GM23338 (cell line): ENCODE measurements around the gene USP16. TPM values are rescaled to one million over a fixed set of nuclear protein-coding genes. Genes with fewer than 3 reads are reported as not detected.

Source experiments
- ATAC-seq: fragments of 200-7000 bp; cut with Tn5 transposase; 3 replicates; pipeline ENCODE4 v1.9.1; 2020
- DNase-seq: peaks from one replicate; pipeline ENCODE4 v3.0.0-alpha.2; 2015; ENCODE audit warnings: low spot score
- H2AFZ ChIP-seq: fragments of 200-600 bp; sonication (generic); 2 replicates; pipeline ENCODE4 v1.8.0; 2016; ENCODE audit warnings: antibody characterized with exemption, mild to moderate bottlenecking, moderate library complexity
- H3F3A ChIP-seq: fragments of 200-600 bp; sonication (generic); replicated peaks from 2 replicates; pipeline ENCODE4 v1.8.0; 2017; ENCODE audit warnings: antibody characterized with exemption, mixed run types, low read depth
- H3K27ac ChIP-seq: fragments of 200-600 bp; sonication (generic); 2 replicates; pipeline ENCODE4 v1.6.1; 2016; ENCODE audit warnings: low read depth
- H3K27me3 ChIP-seq: fragments of 200-600 bp; sonication (generic); 2 replicates; pipeline ENCODE4 v1.8.0; 2016; ENCODE audit warnings: mild to moderate bottlenecking, mixed run types, moderate library complexity; ENCODE audit not compliant: insufficient read depth
- H3K36me3 ChIP-seq: fragments of 200-600 bp; sonication (generic); 2 replicates; pipeline ENCODE4 v1.8.0; 2016; ENCODE audit warnings: mild to moderate bottlenecking; ENCODE audit not compliant: insufficient read depth
- H3K4me1 ChIP-seq: fragments of 200-600 bp; sonication (generic); 2 replicates; pipeline ENCODE4 v1.8.0; 2016; ENCODE audit warnings: mild to moderate bottlenecking, moderate library complexity; ENCODE audit not compliant: insufficient read depth
- H3K4me2 ChIP-seq: fragments of 200-600 bp; sonication (generic); 2 replicates; pipeline ENCODE4 v1.7.1; 2017; ENCODE audit warnings: mixed run types
- H3K4me3 ChIP-seq: fragments of 200-600 bp; sonication (generic); 2 replicates; pipeline ENCODE4 v1.6.1; 2016; ENCODE audit warnings: mixed run types
- H3K79me2 ChIP-seq: fragments of 200-600 bp; sonication (generic); replicated peaks from 2 replicates; pipeline ENCODE4 v1.8.0; 2017; ENCODE audit warnings: mild to moderate bottlenecking; ENCODE audit not compliant: insufficient read depth
- H3K9me2 ChIP-seq: fragments of 200-600 bp; sonication (generic); 2 replicates; pipeline ENCODE4 v1.8.0; 2017; ENCODE audit not compliant: insufficient read depth
- H4K20me1 ChIP-seq: fragments of 200-600 bp; sonication (generic); replicated peaks from 2 replicates; pipeline ENCODE4 v1.8.0; 2017; ENCODE audit warnings: mild to moderate bottlenecking; ENCODE audit not compliant: insufficient read depth
- H3K27ac Mint-ChIP-seq: 2 replicates; pipeline ENCODE4 v1.8.0; 2020; ENCODE audit warnings: inconsistent platforms, mild to moderate bottlenecking, moderate library complexity, mixed read lengths
- H3K27me3 Mint-ChIP-seq: 3 replicates; pipeline ENCODE4 v1.8.0; 2022; ENCODE audit warnings: low read depth, mild to moderate bottlenecking, moderate library complexity, mixed read lengths, inconsistent platforms; ENCODE audit not compliant: insufficient read depth, poor library complexity
- H3K36me3 Mint-ChIP-seq: 3 replicates; pipeline ENCODE4 v1.8.0; 2021; ENCODE audit warnings: low read depth, mild to moderate bottlenecking, inconsistent platforms, moderate library complexity, mixed read lengths
- H3K4me1 Mint-ChIP-seq: 3 replicates; pipeline ENCODE4 v1.8.0; 2020; ENCODE audit warnings: mild to moderate bottlenecking, inconsistent platforms, mixed read lengths
- H3K4me3 Mint-ChIP-seq: 3 replicates; pipeline ENCODE4 v1.8.0; 2021; ENCODE audit warnings: moderate library complexity, mild to moderate bottlenecking, inconsistent platforms, mixed read lengths
- H3K9me3 Mint-ChIP-seq: 3 replicates; pipeline ENCODE4 v1.8.0; 2020; ENCODE audit warnings: moderate library complexity, mild to moderate bottlenecking, inconsistent platforms, mixed read lengths
- CREB1 ChIP-seq: fragments of 250-450 bp; sonication (Bioruptor Pico); IDR thresholded peaks from 2 replicates; pipeline ENCODE4 v1.5.0; 2020; ENCODE audit warnings: low read depth, mild to moderate bottlenecking, moderate library complexity
- EZH2 ChIP-seq: fragments of 200-600 bp; sonication (generic); IDR thresholded peaks from one replicate; pipeline ENCODE4 v1.8.0; 2017; ENCODE audit warnings: antibody characterized with exemption, mild to moderate bottlenecking, low read depth; ENCODE audit not compliant: unreplicated experiment
- EZH2phosphoT487 ChIP-seq: fragments of 200-600 bp; sonication (generic); IDR thresholded peaks from one replicate; pipeline ENCODE4 v1.8.1; 2018; ENCODE audit warnings: antibody characterized with exemption; ENCODE audit not compliant: unreplicated experiment
- JUNB ChIP-seq: IDR thresholded peaks from one replicate; pipeline ENCODE4 v1.6.1; 2016; ENCODE audit warnings: antibody characterized with exemption; ENCODE audit not compliant: unreplicated experiment
- NANOG ChIP-seq: IDR thresholded peaks from 2 replicates; pipeline ENCODE4 v1.6.1; 2016; ENCODE audit warnings: antibody characterized with exemption, borderline replicate concordance
- POLR2AphosphoS5 ChIP-seq: IDR thresholded peaks from 2 replicates; pipeline ENCODE4 v1.6.1; 2016; ENCODE audit warnings: antibody characterized with exemption, low read depth
- STAT1 ChIP-seq: IDR thresholded peaks from one replicate; pipeline ENCODE4 v1.6.1; 2016; ENCODE audit warnings: antibody characterized with exemption; ENCODE audit not compliant: unreplicated experiment
- ZNF114 ChIP-seq: fragments of 250-450 bp; sonication (Bioruptor Pico); IDR thresholded peaks from 2 replicates; pipeline ENCODE4 v1.5.0; 2020; ENCODE audit warnings: mild to moderate bottlenecking, moderate library complexity
- ZNF331 ChIP-seq: fragments of 250-450 bp; sonication (Bioruptor Pico); IDR thresholded peaks from 2 replicates; pipeline ENCODE4 v1.5.0; 2020; ENCODE audit warnings: low read depth, mild to moderate bottlenecking, moderate library complexity
- polyA plus RNA-seq: library from polyadenylated mRNA; unstranded; fragments of >200 nt; fragmentation: Nextera tagmentation; extraction: Ambion mirVana; gene quantifications from 2 replicates; pipeline ENCODE4 v1.2.1, GENCODE V29; 2016
- total RNA-seq: library from RNA; depleted of rRNA; stranded (reverse); fragments of >200 nt; shearing (Covaris generic); gene quantifications from 2 replicates; pipeline ENCODE4 v1.2.3, GENCODE V29; 2014
- TF ChIP-seq, protein P1 (sequence below): IDR thresholded peaks from one replicate; pipeline ENCODE4 v1.6.1; 2018; ENCODE audit warnings: antibody characterized with exemption; ENCODE audit not compliant: unreplicated experiment
- TF ChIP-seq, protein P2 (sequence below): IDR thresholded peaks from 2 replicates; pipeline ENCODE4 v1.6.1; 2016; ENCODE audit warnings: antibody characterized with exemption
- TF ChIP-seq, protein P3 (sequence below): fragments of 250-450 bp; sonication (Bioruptor Pico); IDR thresholded peaks from 2 replicates; pipeline ENCODE4 v1.5.0; 2020; ENCODE audit warnings: mild to moderate bottlenecking, moderate library complexity
- TF ChIP-seq, protein P4 (sequence below), 2 experiments: fragments of 200-600 bp in 1 of 2; sonication (generic) in 1 of 2; conservative IDR thresholded peaks; 2 replicates each; pipeline versions ENCODE4 v1.5.1 to v1.6.1; 2016 to 2017; ENCODE audit warnings: antibody characterized with exemption in 2 of 2, low read depth in 2 of 2, mild to moderate bottlenecking in 2 of 2, moderate library complexity in 1 of 2

Gene USP16
- total and polyA plus RNA-seq, 2 experiments from 2014 or later = 19.7 to 70.4 TPM

DNA sequence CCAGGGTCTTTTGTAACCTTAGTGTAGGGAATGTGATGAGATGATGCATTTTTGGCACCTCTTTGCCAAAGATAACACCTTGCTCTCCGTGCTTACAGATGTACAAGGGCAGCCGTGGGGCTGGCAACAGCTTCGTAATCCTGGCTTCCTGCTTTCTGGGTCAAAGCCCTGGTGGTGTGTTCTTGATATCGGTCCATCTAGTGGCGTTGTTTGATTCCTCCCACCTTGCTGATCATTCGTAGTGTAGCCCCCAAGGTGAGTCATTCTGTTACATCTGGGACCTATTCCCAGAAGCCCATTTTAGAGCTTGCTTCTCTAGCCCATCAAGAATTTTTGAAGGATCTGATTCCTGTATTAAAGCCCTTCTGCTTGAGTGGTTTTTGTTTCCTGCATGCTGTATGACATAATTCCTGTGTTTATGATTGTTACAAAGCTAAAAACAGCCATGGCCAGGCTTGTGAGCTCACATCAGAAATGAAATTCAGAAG lies 56.0 kb downstream of the USP16 start:
- Histone ChIP-seq H3K27me3 (no peaks in the 10 kb centered on the region), H3K9me2 (0 out of 2 replicates have a peak, but pooled peaks cover 13% of the 10 kb centered on the region), H3F3A (no peaks in the 10 kb centered on the region; the same call in 1 of the 2 replicates), H3K4me2 (no peak overlapping the region), H3K79me2 (no peaks in the 10 kb centered on the region), H3K4me3 (no peak overlapping the region), H4K20me1 (no peaks in the 10 kb centered on the region), H3K4me1 (peaks cover 5% of the 10 kb centered on the region; the same call in 1 of the 2 replicates), H2AFZ (no peak overlapping the region), H3K36me3 (no peaks in the 10 kb centered on the region), H3K27ac (no peak overlapping the region)
- no peak for DNase-seq
- no peak for ATAC-seq
- Mint-ChIP-seq H3K27me3 (peaks cover 7% of the 10 kb centered on the region), H3K9me3 (no peaks in the 10 kb centered on the region), H3K27ac (no peak overlapping the region), H3K4me1 (peaks cover 2% of the 10 kb centered on the region; the same call in 2 of the 3 replicates), H3K4me3 (no peak overlapping the region), H3K36me3 (no peaks in the 10 kb centered on the region; the same call in 2 of the 3 replicates)
- TF ChIP-seq, protein P1, sequence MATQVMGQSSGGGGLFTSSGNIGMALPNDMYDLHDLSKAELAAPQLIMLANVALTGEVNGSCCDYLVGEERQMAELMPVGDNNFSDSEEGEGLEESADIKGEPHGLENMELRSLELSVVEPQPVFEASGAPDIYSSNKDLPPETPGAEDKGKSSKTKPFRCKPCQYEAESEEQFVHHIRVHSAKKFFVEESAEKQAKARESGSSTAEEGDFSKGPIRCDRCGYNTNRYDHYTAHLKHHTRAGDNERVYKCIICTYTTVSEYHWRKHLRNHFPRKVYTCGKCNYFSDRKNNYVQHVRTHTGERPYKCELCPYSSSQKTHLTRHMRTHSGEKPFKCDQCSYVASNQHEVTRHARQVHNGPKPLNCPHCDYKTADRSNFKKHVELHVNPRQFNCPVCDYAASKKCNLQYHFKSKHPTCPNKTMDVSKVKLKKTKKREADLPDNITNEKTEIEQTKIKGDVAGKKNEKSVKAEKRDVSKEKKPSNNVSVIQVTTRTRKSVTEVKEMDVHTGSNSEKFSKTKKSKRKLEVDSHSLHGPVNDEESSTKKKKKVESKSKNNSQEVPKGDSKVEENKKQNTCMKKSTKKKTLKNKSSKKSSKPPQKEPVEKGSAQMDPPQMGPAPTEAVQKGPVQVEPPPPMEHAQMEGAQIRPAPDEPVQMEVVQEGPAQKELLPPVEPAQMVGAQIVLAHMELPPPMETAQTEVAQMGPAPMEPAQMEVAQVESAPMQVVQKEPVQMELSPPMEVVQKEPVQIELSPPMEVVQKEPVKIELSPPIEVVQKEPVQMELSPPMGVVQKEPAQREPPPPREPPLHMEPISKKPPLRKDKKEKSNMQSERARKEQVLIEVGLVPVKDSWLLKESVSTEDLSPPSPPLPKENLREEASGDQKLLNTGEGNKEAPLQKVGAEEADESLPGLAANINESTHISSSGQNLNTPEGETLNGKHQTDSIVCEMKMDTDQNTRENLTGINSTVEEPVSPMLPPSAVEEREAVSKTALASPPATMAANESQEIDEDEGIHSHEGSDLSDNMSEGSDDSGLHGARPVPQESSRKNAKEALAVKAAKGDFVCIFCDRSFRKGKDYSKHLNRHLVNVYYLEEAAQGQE = no peak
- TF ChIP-seq STAT1 (no peak), NANOG (no peak), ZNF114 (CRISPR knock-in tag) (no peak), POLR2AphosphoS5 (no peak), EZH2phosphoT487 (no peak), JUNB (no peak), ZNF331 (CRISPR knock-in tag) (no peak), CREB1 (CRISPR knock-in tag) (no peak), EZH2 (no peak)
- TF ChIP-seq, protein P2, sequence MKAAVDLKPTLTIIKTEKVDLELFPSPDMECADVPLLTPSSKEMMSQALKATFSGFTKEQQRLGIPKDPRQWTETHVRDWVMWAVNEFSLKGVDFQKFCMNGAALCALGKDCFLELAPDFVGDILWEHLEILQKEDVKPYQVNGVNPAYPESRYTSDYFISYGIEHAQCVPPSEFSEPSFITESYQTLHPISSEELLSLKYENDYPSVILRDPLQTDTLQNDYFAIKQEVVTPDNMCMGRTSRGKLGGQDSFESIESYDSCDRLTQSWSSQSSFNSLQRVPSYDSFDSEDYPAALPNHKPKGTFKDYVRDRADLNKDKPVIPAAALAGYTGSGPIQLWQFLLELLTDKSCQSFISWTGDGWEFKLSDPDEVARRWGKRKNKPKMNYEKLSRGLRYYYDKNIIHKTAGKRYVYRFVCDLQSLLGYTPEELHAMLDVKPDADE = no peak
- TF ChIP-seq, protein P3, sequence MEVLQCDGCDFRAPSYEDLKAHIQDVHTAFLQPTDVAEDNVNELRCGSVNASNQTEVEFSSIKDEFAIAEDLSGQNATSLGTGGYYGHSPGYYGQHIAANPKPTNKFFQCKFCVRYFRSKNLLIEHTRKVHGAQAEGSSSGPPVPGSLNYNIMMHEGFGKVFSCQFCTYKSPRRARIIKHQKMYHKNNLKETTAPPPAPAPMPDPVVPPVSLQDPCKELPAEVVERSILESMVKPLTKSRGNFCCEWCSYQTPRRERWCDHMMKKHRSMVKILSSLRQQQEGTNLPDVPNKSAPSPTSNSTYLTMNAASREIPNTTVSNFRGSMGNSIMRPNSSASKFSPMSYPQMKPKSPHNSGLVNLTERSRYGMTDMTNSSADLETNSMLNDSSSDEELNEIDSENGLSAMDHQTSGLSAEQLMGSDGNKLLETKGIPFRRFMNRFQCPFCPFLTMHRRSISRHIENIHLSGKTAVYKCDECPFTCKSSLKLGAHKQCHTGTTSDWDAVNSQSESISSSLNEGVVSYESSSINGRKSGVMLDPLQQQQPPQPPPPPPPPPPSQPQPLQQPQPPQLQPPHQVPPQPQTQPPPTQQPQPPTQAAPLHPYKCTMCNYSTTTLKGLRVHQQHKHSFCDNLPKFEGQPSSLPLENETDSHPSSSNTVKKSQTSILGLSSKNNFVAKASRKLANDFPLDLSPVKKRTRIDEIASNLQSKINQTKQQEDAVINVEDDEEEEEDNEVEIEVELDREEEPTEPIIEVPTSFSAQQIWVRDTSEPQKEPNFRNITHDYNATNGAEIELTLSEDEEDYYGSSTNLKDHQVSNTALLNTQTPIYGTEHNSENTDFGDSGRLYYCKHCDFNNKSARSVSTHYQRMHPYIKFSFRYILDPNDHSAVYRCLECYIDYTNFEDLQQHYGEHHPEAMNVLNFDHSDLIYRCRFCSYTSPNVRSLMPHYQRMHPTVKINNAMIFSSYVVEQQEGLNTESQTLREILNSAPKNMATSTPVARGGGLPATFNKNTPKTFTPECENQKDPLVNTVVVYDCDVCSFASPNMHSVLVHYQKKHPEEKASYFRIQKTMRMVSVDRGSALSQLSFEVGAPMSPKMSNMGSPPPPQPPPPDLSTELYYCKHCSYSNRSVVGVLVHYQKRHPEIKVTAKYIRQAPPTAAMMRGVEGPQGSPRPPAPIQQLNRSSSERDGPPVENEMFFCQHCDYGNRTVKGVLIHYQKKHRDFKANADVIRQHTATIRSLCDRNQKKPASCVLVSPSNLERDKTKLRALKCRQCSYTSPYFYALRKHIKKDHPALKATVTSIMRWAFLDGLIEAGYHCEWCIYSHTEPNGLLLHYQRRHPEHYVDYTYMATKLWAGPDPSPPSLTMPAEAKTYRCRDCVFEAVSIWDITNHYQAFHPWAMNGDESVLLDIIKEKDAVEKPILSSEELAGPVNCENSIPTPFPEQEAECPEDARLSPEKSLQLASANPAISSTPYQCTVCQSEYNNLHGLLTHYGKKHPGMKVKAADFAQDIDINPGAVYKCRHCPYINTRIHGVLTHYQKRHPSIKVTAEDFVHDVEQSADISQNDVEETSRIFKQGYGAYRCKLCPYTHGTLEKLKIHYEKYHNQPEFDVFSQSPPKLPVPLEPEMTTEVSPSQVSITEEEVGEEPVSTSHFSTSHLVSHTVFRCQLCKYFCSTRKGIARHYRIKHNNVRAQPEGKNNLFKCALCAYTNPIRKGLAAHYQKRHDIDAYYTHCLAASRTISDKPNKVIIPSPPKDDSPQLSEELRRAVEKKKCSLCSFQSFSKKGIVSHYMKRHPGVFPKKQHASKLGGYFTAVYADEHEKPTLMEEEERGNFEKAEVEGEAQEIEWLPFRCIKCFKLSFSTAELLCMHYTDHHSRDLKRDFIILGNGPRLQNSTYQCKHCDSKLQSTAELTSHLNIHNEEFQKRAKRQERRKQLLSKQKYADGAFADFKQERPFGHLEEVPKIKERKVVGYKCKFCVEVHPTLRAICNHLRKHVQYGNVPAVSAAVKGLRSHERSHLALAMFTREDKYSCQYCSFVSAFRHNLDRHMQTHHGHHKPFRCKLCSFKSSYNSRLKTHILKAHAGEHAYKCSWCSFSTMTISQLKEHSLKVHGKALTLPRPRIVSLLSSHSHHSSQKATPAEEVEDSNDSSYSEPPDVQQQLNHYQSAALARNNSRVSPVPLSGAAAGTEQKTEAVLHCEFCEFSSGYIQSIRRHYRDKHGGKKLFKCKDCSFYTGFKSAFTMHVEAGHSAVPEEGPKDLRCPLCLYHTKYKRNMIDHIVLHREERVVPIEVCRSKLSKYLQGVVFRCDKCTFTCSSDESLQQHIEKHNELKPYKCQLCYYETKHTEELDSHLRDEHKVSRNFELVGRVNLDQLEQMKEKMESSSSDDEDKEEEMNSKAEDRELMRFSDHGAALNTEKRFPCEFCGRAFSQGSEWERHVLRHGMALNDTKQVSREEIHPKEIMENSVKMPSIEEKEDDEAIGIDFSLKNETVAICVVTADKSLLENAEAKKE (CRISPR knock-in tag) = no peak
- TF ChIP-seq, protein P4, sequence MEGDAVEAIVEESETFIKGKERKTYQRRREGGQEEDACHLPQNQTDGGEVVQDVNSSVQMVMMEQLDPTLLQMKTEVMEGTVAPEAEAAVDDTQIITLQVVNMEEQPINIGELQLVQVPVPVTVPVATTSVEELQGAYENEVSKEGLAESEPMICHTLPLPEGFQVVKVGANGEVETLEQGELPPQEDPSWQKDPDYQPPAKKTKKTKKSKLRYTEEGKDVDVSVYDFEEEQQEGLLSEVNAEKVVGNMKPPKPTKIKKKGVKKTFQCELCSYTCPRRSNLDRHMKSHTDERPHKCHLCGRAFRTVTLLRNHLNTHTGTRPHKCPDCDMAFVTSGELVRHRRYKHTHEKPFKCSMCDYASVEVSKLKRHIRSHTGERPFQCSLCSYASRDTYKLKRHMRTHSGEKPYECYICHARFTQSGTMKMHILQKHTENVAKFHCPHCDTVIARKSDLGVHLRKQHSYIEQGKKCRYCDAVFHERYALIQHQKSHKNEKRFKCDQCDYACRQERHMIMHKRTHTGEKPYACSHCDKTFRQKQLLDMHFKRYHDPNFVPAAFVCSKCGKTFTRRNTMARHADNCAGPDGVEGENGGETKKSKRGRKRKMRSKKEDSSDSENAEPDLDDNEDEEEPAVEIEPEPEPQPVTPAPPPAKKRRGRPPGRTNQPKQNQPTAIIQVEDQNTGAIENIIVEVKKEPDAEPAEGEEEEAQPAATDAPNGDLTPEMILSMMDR (conservative IDR thresholded peaks at IDR 0.05; ENCODE audit: low read depth in 2 of 2) = no peak
